Hepatocyte (in vitro differentiated cells): ENCODE results near the gene SNRNP200.

Source experiments
- EZH2 ChIP-seq: fragments of 200-600 bp; sonication (generic); IDR thresholded peaks from 2 replicates; pipeline ENCODE4 v1.6.1; 2016; ENCODE audit warnings: antibody characterized with exemption, mild to moderate bottlenecking, borderline replicate concordance
- EZH2phosphoT487 ChIP-seq: fragments of 200-600 bp; sonication (generic); IDR thresholded peaks from one replicate; pipeline ENCODE4 v1.6.1; 2018; ENCODE audit warnings: antibody characterized with exemption, mild to moderate bottlenecking, low read depth, moderate library complexity; ENCODE audit not compliant: unreplicated experiment, severe bottlenecking
- TF ChIP-seq, protein P1 (sequence below): fragments of 200-600 bp; sonication (generic); IDR thresholded peaks from 2 replicates; pipeline ENCODE4 v1.5.1; 2016; ENCODE audit warnings: antibody characterized with exemption, mild to moderate bottlenecking; ENCODE audit not compliant: poor library complexity

DNA sequence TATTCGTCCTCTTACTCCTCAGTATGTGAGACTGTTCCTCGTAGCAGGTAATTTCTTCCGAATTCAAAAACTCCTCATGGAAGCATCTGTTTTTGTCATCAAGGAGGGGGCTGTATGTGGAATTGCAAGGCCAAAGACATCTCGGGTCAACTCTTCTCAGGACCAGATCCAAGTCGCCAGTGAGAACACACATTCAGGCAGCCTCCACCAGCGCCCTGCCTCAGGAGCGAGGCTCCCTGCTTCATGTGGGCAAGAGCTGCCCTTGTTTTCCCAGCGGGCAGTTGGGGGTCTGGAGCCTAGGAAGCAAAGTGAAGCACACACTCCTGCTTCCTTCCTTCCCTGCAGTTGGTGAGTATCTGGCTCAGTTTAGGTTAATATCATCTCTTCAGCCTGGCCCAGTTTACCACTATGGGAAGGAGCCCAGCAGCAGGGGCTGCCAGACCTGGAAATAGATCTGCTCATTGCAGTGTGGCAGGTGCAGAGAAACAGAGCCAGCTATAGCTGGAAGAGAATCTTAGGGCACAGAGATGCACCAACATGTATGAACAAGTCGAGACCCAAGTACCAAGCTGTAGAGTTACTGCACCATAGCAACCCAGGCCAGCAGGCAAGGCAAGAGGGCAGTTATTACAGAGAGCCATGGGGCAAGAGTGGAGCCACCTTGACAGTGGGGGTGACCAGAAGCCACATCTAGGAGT lies 64.9 kb downstream of the SNRNP200 start:
- TF ChIP-seq EZH2phosphoT487 (no peak), EZH2 (no peak)
- TF ChIP-seq, protein P1, sequence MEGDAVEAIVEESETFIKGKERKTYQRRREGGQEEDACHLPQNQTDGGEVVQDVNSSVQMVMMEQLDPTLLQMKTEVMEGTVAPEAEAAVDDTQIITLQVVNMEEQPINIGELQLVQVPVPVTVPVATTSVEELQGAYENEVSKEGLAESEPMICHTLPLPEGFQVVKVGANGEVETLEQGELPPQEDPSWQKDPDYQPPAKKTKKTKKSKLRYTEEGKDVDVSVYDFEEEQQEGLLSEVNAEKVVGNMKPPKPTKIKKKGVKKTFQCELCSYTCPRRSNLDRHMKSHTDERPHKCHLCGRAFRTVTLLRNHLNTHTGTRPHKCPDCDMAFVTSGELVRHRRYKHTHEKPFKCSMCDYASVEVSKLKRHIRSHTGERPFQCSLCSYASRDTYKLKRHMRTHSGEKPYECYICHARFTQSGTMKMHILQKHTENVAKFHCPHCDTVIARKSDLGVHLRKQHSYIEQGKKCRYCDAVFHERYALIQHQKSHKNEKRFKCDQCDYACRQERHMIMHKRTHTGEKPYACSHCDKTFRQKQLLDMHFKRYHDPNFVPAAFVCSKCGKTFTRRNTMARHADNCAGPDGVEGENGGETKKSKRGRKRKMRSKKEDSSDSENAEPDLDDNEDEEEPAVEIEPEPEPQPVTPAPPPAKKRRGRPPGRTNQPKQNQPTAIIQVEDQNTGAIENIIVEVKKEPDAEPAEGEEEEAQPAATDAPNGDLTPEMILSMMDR, result no peak
